ENCODE data around the gene DSCAML1.

DSCAML1 gene

GRCh38 chr11:117606790-117607189 is 190.2 kb downstream of the DSCAML1 start:
- no peak overlapping the region for H3K4me3 ChIP-seq
- no peak for DNase-seq
- H3K36me3 ChIP-seq = no peaks in the 10 kb centered on the region
- intact Hi-C loops (cut with DNase I; ENCODE audit: low total_unique reads) = no loop called here
- no peaks in the 10 kb centered on the region for H3K9me3 ChIP-seq
- H3K27me3 ChIP-seq = peaks cover 0 to 11% of the 10 kb centered on the region in 2 donors
- H3K4me1 ChIP-seq = no peaks in the 10 kb centered on the region
- TF ChIP-seq CTCF (IDR thresholded peaks at IDR 0.05) = no peak
- no peak overlapping the region for H3K27ac ChIP-seq

DNA sequence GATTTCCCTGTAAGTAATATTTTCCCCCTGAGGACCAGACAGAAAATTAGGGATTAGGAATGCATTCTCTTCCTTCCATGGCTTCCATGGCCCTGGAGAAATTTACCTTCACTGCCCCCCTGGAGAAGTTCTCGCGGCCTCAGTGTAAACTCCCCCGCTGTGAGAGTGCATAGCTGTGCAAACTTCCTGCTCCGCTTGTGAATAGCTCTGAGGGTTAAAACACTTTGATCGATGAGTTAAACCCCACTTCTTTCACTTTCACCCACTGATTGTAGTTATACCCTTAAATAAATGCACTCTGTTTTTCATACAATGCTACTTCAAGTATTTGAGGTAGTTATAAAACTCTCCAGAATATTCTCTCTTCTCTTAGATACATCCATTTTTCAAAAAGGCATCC is 190.8 kb downstream of the DSCAML1 start:
- no peaks in the 10 kb centered on the region for H3K36me3 ChIP-seq
- H3K4me1 ChIP-seq = no peaks in the 10 kb centered on the region
- H3K27me3 ChIP-seq = peaks cover 0 to 11% of the 10 kb centered on the region in 2 donors
- no peak overlapping the region for H3K4me3 ChIP-seq
- intact Hi-C loops (cut with DNase I; ENCODE audit: low total_unique reads) = no loop called here
- TF ChIP-seq CTCF (IDR thresholded peaks at IDR 0.05) = no peak
- H3K27ac ChIP-seq = no peak overlapping the region
- no peaks in the 10 kb centered on the region for H3K9me3 ChIP-seq
- no peak for DNase-seq

DNA sequence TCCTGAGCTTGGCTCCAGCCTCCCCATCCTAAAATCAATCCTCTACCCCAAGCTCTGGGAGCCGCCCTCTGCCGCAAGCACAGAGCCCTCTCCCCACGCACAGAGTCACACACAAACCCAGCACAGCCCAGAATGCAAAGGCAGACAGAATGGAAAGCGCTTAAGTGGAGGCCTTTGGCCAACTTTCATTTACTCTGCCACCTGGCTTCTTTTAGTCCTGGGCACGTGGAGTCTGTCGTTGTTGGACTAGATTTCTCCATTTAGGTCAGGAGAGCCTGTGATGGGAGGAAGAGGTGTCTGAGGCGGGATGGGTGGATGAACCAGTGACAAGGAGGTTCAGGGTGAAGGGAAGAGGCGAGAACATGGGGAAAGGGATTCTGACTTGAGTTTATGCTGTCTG is 191.7 kb downstream of the DSCAML1 start:
- DNase-seq = no peak
- Histone ChIP-seq H3K27me3 (peaks cover 0 to 16% of the 10 kb centered on the region in 2 donors), H3K4me3 (no peak overlapping the region), H3K36me3 (no peaks in the 10 kb centered on the region), H3K9me3 (no peaks in the 10 kb centered on the region), H3K27ac (no peak overlapping the region), H3K4me1 (no peaks in the 10 kb centered on the region)
- intact Hi-C loops (cut with DNase I; ENCODE audit: low total_unique reads) = no loop called here
- TF ChIP-seq CTCF (IDR thresholded peaks at IDR 0.05) = no peak

- intact Hi-C loops (cut with DNase I; ENCODE audit: low total_unique reads) = no loop called here
- TF ChIP-seq CTCF (IDR thresholded peaks at IDR 0.05) = no peak
- Histone ChIP-seq H3K9me3 (no peaks in the 10 kb centered on the region), H3K4me3 (no peak overlapping the region), H3K27me3 (peaks cover 0 to 23% of the 10 kb centered on the region in 2 donors), H3K4me1 (no peaks in the 10 kb centered on the region), H3K27ac (no peak overlapping the region), H3K36me3 (no peaks in the 10 kb centered on the region)
- no peak for DNase-seq
Observed at GRCh38 chr11:117604336-117604995, 192.6 kb downstream of the DSCAML1 start.

DNA sequence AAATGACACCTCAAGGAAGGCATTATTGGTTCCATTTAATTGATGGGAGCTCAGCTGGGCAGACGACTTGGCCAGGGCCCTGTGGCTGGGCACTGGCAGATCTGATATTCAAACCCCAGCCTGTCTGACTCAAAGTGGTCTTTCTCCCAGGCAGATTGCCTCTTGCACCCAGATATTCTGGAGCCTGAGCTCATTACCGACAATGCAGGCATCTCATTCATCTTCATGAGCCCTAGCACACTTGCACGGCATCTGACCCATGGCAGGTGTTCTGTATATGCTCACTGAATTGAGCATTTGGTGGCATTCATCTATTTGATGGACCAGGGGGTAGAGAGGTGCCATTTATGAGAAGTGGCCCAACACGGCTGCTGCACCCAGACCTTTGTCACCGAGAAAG is 193.1 kb downstream of the DSCAML1 start:
- no peak for TF ChIP-seq CTCF (IDR thresholded peaks at IDR 0.05)
- no peak for DNase-seq
- H3K36me3 ChIP-seq = no peaks in the 10 kb centered on the region
- H3K4me3 ChIP-seq = no peak overlapping the region
- peaks cover 0 to 23% of the 10 kb centered on the region in 2 donors for H3K27me3 ChIP-seq
- H3K4me1 ChIP-seq = no peaks in the 10 kb centered on the region
- no peaks in the 10 kb centered on the region for H3K9me3 ChIP-seq
- no peak overlapping the region for H3K27ac ChIP-seq
- intact Hi-C loops (cut with DNase I; ENCODE audit: low total_unique reads) = no loop called here
